ENCODE data around the gene PPP2R1A. TPM values are rescaled to one million over a fixed set of nuclear protein-coding genes. Genes with fewer than 3 reads are reported as not detected.
A peak's percentile ranks its signal among the peaks of the same experiment; 100 is the strongest.
"Not testable (repeated sequence)": the region's sequence is repeated elsewhere in the genome, so short reads cannot be mapped to it uniquely, and the experiment has no call there.

Gene PPP2R1A
- total RNA-seq, 6 experiments from 2014 or later, result 59.4 to 93.0 (median 82.4) TPM

GRCh38 chr19:52258426-52258825, 68.6 kb downstream of the PPP2R1A start:
- no peaks in the 10 kb centered on the region for H3K36me3 ChIP-seq
- intact Hi-C loops (cut with DNase I), result no loop called here

GRCh38 chr19:52265556-52265955, 75.7 kb downstream of the PPP2R1A start:
- H3K36me3 ChIP-seq; DNase-seq; H3K27ac ChIP-seq; ATAC-seq; H3K27me3 ChIP-seq; intact Hi-C loops (cut with DNase I); H3K4me1 ChIP-seq; H3K4me3 ChIP-seq; H3K9me3 ChIP-seq: not testable (repeated sequence)
- 90% methylated on average over 5 of the region's 6 CpGs for WGBS (ENCODE audit: insufficient coverage, low coverage, low lambda C conversion rate, missing lambda C conversion rate)

More at GRCh38 chr19:52258426-52258825, 68.6 kb downstream of the PPP2R1A start:
- Histone ChIP-seq H3K27ac (no peak overlapping the region), H3K27me3 (no peaks in the 10 kb centered on the region), H3K9me3 (no peaks in the 10 kb centered on the region), H3K4me1 (no peaks in the 10 kb centered on the region), H3K4me3 (no peak overlapping the region)
- no peak for TF ChIP-seq POLR2A (IDR thresholded peaks at IDR 0.05)
- no peak for TF ChIP-seq CTCF (IDR thresholded peaks at IDR 0.05)
- 81% methylated on average over 3 of the region's 5 CpGs for WGBS (ENCODE audit: insufficient coverage, low coverage, low lambda C conversion rate, missing lambda C conversion rate)
- ATAC-seq (no peak), DNase-seq (no peak)

- intact Hi-C loops (cut with DNase I), result no loop called here
- TF ChIP-seq CTCF (IDR thresholded peaks at IDR 0.05) (no peak), POLR2A (IDR thresholded peaks at IDR 0.05) (peak; percentile 62)
Observed at GRCh38 chr19:52269338-52270261, 79.7 kb downstream of the PPP2R1A start, which contains the start of gene ZNF766. TSS of gene ZNF766 (plus strand) at chr19:52269587. CDS start at chr19:52269614, 27 bp downstream.

GRCh38 chr19:52270266-52270885, 80.5 kb downstream of the PPP2R1A start:
- H3K4me3 ChIP-seq, result peak overlapping the region; percentile 76 to 98 (median 96)
- DNase-seq (peak in 1 of 3 donors; percentile 27), ATAC-seq (peak in 2 of 4 donors; percentile 2)
- no peak for TF ChIP-seq CTCF (IDR thresholded peaks at IDR 0.05)
- TF ChIP-seq POLR2A (IDR thresholded peaks at IDR 0.05), result no peak
- peaks cover 0 to 9% (median 0%) of the 10 kb centered on the region in 4 donors for H3K4me1 ChIP-seq
- no peaks in the 10 kb centered on the region for H3K9me3 ChIP-seq
- H3K36me3 ChIP-seq, result no peaks in the 10 kb centered on the region
- H3K27ac ChIP-seq, result peak overlapping the region; percentile 63 to 95 (median 89)
- WGBS (ENCODE audit: insufficient coverage, low coverage, low lambda C conversion rate, missing lambda C conversion rate), result 2% methylated on average over 9 of the region's 11 CpGs
- intact Hi-C loops (cut with DNase I), result no loop called here
- no peaks in the 10 kb centered on the region for H3K27me3 ChIP-seq

More at GRCh38 chr19:52269338-52270261, 79.7 kb downstream of the PPP2R1A start, which contains the start of gene ZNF766:
- DNase-seq (peak; percentile 97), ATAC-seq (peak; percentile 100)
- peak within 1 kb of the TSS; percentile 63 to 95 (median 89) for H3K27ac ChIP-seq
- no peaks in the 10 kb centered on the region for H3K9me3 ChIP-seq
- H3K4me1 ChIP-seq, result peaks cover 0 to 9% (median 0%) of the 10 kb centered on the region in 4 donors
- H3K36me3 ChIP-seq, result no peaks in the 10 kb centered on the region
- under 1% methylated on average over 42 of the region's 70 CpGs for WGBS (ENCODE audit: insufficient coverage, low coverage, low lambda C conversion rate, missing lambda C conversion rate)
- H3K27me3 ChIP-seq, result no peaks in the 10 kb centered on the region
- peak within 1 kb of the TSS; percentile 76 to 98 (median 96) for H3K4me3 ChIP-seq
